ENCODE measurements around the gene PHOX2B.
"Not testable (repeated sequence)": the region's sequence is repeated elsewhere in the genome, so short reads cannot be mapped to it uniquely, and the experiment has no call there.

The PHOX2B gene

DNA sequence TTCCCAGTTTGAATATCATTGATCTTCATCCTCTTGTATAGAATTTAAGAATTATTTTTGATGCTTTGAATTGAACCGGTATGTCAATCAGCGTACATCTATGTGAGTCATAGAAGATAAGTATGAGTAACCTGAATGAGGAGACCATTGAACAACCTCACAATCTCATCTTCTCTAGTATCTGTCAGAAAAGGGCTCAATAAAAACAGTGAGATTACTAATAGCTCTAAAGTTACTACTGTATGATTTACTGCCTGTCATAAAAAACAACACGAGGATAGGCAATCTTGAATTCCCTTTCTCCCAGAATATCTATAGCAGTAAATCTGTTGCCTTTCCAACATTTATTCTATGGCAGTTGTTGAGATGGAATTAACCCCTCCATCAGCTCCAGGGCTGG lies 36.1 kb downstream of the PHOX2B start:
- DNase-seq (ENCODE audit: low read depth, low spot score): no peak

DNA sequence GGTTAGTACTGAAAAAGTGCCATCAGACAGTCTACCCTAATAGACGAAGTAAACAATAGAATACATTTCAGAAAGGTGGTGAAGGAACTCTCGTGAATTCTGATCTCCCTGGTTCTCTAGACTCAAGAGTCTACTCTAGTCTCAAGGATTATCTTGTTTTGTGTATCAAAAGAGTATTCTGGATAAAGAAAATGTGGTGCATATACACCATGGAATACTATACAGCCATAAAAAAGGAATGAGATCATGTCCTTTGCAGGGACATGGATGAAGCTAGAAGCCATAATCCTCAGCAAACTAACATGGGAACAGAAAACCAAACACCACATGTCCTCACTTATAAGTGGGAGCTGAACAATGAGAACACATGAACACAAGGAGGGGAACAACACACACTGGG lies 36.9 kb downstream of the PHOX2B start:
- DNase-seq (ENCODE audit: low read depth, low spot score): not testable (repeated sequence)

GRCh38 chr4:41709844-41710481 lies 38.6 kb downstream of the PHOX2B start:
- DNase-seq (ENCODE audit: low read depth, low spot score): peak; percentile 79

DNA sequence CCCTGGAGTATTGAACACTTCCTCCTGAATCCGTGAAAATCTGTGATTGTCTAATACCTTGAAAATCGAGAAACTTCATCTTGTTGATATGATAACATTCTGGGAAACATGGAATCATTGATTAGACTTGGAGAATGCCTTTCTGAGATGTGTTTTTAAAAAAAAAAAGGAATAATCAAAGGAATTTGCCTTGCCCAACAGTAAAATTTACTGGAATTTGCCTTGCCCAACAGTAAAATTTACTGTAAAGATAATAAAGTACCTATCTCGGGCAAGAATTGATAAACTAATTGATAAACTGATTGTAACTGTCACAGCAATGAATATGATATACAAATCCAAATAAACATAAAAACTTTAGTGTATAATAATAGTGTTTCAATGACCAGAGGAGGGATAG lies 44.7 kb downstream of the PHOX2B start:
- DNase-seq (ENCODE audit: low read depth, low spot score): no peak

DNA sequence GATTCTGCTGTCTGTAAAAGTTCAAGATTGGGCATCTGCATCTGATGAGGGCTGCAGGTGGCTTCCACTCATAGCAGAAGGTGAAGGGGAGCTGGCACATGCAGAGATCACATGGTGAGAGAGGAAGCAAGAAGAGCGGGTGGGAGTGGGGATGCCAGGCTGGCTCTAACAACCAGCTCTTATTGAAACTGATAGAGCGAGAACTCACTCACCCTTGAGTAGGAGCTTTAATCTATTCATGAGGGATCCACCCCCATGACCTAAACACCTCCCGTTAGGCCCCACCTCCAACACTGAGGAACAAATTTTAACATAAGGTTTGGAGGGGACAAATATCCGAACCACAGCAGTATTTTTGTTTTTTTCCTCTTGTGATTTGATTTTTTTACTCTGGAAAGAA lies 45.8 kb downstream of the PHOX2B start:
- no peak for DNase-seq (ENCODE audit: low read depth, low spot score)

DNA sequence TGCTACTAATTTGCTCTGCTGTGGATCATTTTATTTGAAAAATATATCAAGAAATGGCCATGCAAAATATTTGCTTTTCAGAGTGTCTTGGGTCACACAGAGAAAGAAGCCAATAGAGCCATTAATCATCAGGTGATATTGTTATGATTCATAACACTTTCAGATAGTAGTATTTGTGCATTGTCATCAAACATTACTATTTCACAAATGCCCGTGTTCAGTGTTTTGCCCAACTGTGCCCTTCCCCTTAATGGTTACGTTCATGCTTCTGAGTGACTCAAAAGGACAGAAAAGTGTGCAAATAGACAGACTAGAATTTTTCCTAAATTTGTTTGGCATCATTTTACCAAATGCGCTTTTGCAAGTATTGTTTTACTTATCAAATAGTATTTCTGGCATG lies 46.5 kb downstream of the PHOX2B start:
- no peak for DNase-seq (ENCODE audit: low read depth, low spot score)

- DNase-seq (ENCODE audit: low read depth, low spot score): no peak
Observed at GRCh38 chr4:41696763-41697162, 51.8 kb downstream of the PHOX2B start.

GRCh38 chr4:41696131-41696530 lies 52.4 kb downstream of the PHOX2B start:
- no peak for DNase-seq (ENCODE audit: low read depth, low spot score)
